Right hindlimb (tissue), 1 donor: ENCODE measurements around the gene RASAL2.
"Not testable (repeated sequence)": the region's sequence is repeated elsewhere in the genome, so short reads cannot be mapped to it uniquely, and the experiment has no call there.

ENCODE experiments used
- DNase-seq: peaks from one replicate; pipeline ENCODE4 v3.0.0-alpha.2; 2018

The RASAL2 gene

GRCh38 chr1:178301141-178301540 lies 207.2 kb downstream of the RASAL2 start:
- no peak for DNase-seq

- no peak for DNase-seq
These were observed 213.4 kb downstream of the RASAL2 start for GRCh38 chr1:178307264-178307663.

DNA sequence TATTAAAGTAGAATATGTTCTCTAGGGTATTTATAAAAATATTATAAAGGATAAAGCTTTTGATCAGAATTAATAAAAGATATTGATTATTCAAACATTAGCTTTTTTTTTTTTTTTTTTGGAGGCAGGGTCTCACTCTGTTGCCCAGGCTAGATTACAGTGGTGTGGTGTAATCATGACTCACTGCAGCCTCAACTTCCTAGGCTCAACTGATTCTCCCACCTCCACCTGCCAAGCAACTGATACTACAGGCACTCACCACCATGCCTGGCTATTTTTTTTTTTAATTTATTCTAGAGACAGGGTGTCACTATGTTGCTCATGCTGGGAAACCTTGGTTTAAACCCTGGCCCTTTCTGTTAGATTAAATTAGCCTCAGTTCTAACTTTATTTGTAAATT lies 214.5 kb downstream of the RASAL2 start:
- DNase-seq: no peak

- peak; percentile 27 for DNase-seq
These were observed 216.8 kb downstream of the RASAL2 start for GRCh38 chr1:178310685-178311105.

DNA sequence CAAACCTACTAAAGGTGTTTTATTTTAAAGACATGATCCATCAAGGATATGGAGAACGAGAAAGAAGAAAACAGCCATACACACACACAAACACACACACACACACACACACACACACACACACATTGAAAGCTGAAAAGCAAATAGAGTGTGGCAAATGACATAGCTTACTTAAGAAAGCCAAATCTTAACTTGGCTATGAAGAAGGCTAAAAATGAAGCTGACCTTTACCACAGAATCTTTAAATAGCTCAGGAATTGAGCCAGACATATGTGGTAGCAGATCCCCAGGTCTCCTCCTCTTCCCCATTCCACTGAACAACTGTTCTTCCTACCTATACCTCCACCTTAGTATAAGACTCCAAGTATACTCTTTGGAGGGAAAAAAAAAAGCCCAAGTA lies 217.3 kb downstream of the RASAL2 start:
- DNase-seq: no peak

- not testable (repeated sequence) for DNase-seq
These were observed 226.5 kb downstream of the RASAL2 start for GRCh38 chr1:178320280-178320982.

DNA sequence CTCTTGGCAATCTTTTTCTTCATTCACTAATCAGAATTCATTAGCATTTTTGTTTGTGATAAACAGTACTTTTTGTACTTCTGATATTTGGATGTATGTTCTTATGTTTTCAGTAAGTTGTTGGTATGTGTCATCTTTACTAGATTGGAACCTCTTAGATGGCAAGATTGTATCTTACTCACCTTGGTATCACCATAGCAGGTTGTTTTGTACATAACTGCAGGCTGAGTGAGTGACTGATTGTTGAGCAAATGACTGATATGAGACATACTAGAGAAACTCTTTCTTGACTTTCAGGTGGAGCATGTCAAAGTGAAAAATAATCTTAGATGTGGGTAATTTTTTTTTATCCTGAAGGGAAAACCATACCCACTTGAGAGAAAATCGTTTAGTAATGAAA lies 229.2 kb downstream of the RASAL2 start:
- no peak for DNase-seq

GRCh38 chr1:178324003-178324402 lies 230.1 kb downstream of the RASAL2 start:
- DNase-seq: no peak

- DNase-seq: no peak
These were observed 234.8 kb downstream of the RASAL2 start for GRCh38 chr1:178328728-178329127.

GRCh38 chr1:178330153-178330552 lies 236.2 kb downstream of the RASAL2 start:
- DNase-seq: no peak

- DNase-seq: no peak
These were observed 237.1 kb downstream of the RASAL2 start for GRCh38 chr1:178330848-178331497.

- DNase-seq: peak; percentile 26
These were observed 241.5 kb downstream of the RASAL2 start for GRCh38 chr1:178335426-178335825.

GRCh38 chr1:178337091-178337706 lies 243.3 kb downstream of the RASAL2 start:
- DNase-seq: no peak

DNA sequence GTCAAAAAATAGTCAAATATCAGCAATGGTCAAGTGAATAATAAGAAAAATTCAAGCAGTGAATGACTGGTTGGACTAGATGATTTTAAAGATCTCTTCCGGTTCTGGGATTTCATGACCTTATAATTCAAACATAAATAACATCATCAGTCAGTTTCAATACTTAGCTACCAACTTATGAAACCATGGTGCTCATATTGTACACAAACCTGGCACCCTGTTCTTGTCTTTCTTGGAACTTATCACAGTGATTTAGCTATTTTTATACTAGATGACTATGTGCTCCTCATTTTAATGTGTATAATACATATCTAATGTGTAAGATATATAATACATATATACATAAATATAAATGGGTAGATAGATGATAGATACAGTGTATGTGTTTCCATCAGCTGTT lies 245.9 kb downstream of the RASAL2 start:
- DNase-seq: no peak

- DNase-seq: peak; percentile 61
These were observed 247.5 kb downstream of the RASAL2 start for GRCh38 chr1:178341261-178341956.

GRCh38 chr1:178342745-178343144 lies 248.8 kb downstream of the RASAL2 start:
- DNase-seq: no peak

GRCh38 chr1:178344513-178345091 lies 250.7 kb downstream of the RASAL2 start:
- DNase-seq: no peak

- no peak for DNase-seq
These were observed 251.3 kb downstream of the RASAL2 start for GRCh38 chr1:178345238-178345637.

DNA sequence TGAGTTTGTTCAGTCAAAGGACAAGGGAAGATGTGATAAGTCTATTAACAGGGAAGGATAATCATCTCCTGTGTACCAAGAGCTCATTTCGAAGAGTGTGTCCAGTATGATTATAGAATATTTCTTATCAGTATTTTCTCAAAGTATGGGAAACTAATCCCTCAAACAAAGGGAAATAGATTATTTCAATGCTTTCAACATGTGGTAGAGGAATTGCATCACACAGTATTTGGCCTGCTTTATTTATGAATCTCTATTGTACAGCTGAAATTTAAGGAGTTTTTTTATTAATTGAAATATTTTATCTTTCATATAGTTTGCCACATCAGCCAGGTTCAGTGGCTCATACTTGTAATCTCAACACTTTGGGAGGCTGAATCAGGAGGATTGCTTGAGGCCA lies 251.9 kb downstream of the RASAL2 start:
- no peak for DNase-seq

DNA sequence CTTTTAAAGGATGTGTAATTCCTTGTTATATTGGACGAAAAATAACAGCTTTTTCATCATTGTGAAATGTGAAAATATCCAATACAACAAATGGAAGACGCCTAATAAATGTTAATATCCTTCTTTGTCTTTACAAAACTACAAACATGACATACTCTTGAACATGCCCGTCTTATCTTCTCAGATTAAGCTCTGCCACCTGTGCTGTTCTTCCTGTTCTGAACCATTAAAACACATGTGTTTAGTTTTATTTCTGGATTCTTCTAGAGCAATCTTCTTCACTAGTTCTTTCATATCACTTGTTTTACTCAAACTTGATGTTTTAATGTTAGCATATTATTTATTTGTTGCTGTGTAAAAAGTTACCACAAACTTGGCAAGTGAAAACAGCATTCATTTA lies 255.9 kb downstream of the RASAL2 start:
- no peak for DNase-seq

DNA sequence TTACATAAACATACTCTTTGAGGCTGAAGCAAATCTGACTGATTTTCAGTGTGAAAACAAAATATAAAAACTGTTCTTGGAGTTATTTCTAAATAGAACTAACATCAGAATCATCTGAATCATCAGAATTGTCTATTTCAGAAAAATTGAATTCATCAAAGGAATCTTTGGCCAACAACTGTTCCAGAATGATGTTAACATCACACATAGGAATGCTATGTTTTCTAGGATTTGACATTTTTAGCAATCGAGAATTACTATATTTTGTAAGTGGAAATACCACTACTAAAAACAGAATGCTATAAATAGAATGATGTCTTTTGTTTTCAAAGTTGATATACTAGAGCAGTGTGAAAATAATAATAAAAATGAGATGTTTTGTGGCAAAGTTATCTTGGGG lies 258.0 kb downstream of the RASAL2 start:
- not testable (repeated sequence) for DNase-seq

DNA sequence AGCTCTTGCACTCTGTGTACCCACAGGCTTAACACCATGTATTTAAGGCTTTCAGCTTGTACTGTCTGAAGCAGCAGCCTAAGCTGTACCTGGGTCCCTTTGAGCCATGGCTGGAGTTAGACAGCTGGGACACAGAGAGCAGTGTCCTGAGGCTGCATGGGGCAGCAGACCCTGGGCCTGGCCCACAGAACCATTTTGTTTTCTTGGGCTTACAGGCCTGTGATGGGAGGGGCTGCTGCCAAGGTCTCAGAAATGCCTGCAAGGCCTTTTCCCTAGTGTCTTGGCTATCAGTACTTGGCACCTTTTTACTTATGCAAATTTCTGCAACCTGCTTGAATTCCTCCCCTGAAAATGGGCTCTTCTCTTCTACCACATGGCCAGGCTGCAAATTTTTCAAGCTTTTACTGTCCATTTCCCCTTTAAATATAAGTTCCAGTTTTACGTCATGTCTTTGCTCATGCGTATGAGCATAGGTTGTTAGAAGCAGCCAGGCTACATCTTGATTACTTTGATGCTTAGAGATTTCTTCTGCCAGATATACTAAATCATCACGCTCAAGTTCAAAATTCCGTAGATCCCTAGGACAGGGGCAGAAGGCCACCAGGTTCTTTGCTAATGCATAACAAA lies 259.0 kb downstream of the RASAL2 start:
- no peak for DNase-seq

GRCh38 chr1:178353524-178353923 lies 259.6 kb downstream of the RASAL2 start:
- no peak for DNase-seq
